SJCRH30 (cell line): ENCODE results near the gene MYMX. TPM values are rescaled to one million over a fixed set of nuclear protein-coding genes. Genes with fewer than 3 reads are reported as not detected.
A peak's percentile ranks its signal among the peaks of the same experiment; 100 is the strongest.

Experiments used
- DNase-seq, 2 experiments: peaks; one replicate each; pipeline ENCODE4 v3.0.0-alpha.2; 2015 to 2020
- H3K27ac ChIP-seq: fragments of 250-450 bp; sonication (Bioruptor Pico); 2 replicates; pipeline ENCODE4 v1.5.1; 2020; ENCODE audit warnings: mild to moderate bottlenecking, moderate library complexity
- H3K27me3 ChIP-seq: fragments of 250-450 bp; sonication (Bioruptor Pico); 2 replicates; pipeline ENCODE4 v1.5.1; 2020; ENCODE audit warnings: mild to moderate bottlenecking, moderate library complexity
- H3K36me3 ChIP-seq: fragments of 250-450 bp; sonication (Bioruptor Pico); 2 replicates; pipeline ENCODE4 v1.5.1; 2020; ENCODE audit warnings: mild to moderate bottlenecking, moderate library complexity
- H3K4me1 ChIP-seq: fragments of 250-450 bp; sonication (Bioruptor Pico); 2 replicates; pipeline ENCODE4 v1.5.1; 2020; ENCODE audit warnings: mild to moderate bottlenecking, moderate library complexity
- H3K4me3 ChIP-seq: fragments of 250-450 bp; sonication (Bioruptor Pico); 2 replicates; pipeline ENCODE4 v1.5.1; 2020; ENCODE audit warnings: mild to moderate bottlenecking, moderate library complexity
- H3K9me3 ChIP-seq: fragments of 250-450 bp; sonication (Bioruptor Pico); replicated peaks from 2 replicates; pipeline ENCODE4 v1.5.1; 2020; ENCODE audit warnings: mild to moderate bottlenecking, moderate library complexity
- total RNA-seq: library from RNA; depleted of rRNA; stranded (reverse); fragments of >200 nt; shearing (Covaris generic); gene quantifications from 2 replicates; pipeline ENCODE4 v1.2.3, GENCODE V29; 2014; rRNA removed

MYMX gene
- total RNA-seq, 1 experiment from 2014 or later = 106 TPM

DNA sequence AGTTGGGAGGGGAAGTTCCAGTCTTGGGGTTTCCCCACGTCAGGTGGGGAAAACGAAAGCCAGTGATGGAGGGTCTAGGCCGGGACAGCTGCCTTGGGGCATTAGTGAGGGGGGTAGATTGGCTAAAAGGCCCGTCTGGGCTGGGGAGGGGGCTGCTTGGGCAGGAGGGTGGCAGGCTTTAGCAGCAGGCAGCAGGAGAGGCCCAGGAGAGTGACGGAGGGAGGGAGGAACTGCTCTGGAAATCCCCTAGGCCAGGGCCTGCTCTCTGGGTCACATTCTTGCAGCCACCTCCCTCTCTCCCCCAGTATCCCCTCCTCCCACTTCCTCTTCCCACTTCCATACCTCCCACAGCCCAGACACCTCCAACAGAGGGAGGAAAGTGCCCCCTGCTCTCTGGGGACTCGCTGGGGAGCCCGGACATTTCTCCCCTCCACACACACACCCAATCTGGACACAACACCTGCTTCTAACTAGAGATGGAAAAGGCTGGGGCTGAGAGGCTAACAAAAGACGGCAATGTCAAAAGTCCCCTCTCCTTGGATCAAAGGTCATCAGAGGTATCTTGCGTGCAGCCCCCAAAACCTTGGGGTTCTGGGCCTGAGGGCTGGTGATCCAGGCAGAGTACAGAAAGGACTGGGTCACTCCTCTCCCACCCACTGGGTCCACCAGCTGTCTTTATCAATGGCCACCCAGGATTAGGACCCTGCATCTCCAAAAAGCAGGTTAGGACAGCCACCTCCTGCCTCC, 46.8 kb downstream of the MYMX start:
- Histone ChIP-seq H3K9me3 (no peaks in the 10 kb centered on the region), H3K27me3 (peaks cover 1% of the 10 kb centered on the region; the same call in 1 of the 2 replicates), H3K4me1 (peaks cover 11% of the 10 kb centered on the region; the same call in 1 of the 2 replicates), H3K4me3 (no peak overlapping the region), H3K27ac (no peak overlapping the region), H3K36me3 (no peaks in the 10 kb centered on the region)
- DNase-seq = no peak

DNA sequence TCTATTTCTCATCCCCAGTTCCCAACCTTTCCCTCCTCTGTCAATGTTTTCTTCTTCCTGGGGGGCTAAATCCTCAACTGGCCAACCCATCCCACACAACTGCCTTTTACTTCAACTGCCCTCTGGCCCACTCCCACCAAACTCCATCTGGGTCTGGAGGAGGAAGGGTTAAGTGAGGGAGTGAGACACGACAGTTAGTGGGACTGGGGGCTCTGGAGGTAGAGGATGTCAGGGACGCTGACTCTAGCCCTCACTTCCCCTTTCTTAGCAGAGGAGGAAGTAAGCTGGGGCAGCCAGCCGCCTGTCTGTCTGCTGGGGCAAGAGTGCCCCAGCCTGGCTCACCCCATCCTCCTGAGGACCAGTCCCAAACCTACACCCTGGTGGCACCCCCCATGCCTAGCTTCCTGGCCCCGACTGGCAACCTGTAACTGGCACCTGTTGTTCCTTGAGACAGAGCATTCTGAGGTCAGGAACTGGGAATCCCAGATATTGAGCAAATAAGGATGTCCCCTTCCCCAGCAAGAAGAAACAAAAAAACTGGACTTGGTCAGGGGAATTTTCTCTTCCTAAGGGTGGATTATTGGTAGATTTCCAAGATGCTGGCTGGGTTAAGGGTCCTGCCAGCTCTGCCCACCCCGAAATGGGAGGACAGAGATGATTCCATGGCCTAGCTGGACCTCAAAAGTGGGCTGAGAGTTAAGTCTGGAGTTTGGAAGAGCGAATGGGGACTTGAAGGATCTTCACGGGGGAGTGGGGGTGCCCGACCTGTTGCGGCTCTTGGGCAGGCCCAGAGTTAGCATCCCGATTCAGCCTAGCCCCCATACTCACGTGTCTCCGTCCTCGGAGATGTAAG, 47.7 kb downstream of the MYMX start:
- Histone ChIP-seq H3K36me3 (no peaks in the 10 kb centered on the region), H3K27ac (no peak overlapping the region), H3K27me3 (peaks cover 7% of the 10 kb centered on the region; the same call in 1 of the 2 replicates), H3K4me1 (peaks cover 11% of the 10 kb centered on the region; the same call in 1 of the 2 replicates), H3K9me3 (no peaks in the 10 kb centered on the region), H3K4me3 (peak overlapping the region; percentile 73)
- no peak for DNase-seq

DNA sequence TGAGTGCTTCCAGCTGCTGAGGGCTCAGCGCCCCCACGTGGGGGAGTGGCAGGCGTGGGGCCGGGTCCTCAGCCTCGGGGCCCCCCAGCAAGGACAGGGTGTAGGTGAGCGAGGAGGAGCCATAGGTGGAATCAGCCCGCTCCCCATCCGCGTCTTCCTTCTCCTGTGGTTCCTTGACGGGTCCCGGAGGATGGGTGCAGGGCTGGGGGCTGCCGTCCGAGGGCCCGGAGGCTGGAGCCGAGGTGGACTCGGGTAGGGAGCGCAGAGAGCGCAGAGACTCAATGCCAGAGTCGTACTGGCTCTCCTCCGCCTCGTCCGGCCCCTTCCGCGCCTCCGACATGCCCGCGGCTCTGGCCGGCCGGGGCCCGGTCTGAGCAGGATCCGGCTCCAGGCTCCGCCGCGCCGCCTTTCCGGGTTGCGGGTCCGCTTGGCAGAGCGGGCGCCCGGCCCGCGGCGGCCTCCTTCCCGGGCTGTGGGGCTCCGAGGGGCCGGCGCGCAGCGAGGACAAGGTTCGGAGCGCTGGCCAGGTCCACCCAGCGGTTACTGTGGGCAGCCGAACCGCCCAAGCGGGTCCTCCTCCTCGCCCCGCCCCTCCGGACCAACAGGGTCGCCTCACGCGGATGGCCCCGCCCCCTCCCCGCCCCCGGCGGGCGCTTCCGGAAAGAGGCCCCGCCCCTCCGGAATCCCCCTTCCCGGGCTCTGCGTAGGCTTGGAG, 48.4 kb downstream of the MYMX start, which contains the start of gene NFKBIE:
NFKBIE (minus strand) TSS at position 545 of the 715 bp plus-strand sequence; CDS start at position 340, 205 bp downstream.
- peak; percentile 88 to 89 for DNase-seq
- Histone ChIP-seq H3K36me3 (no peaks in the 10 kb centered on the region), H3K4me3 (peak within 1 kb of the TSS; percentile 73), H3K9me3 (no peaks in the 10 kb centered on the region), H3K27me3 (peaks cover 14% of the 10 kb centered on the region), H3K4me1 (peaks cover 11% of the 10 kb centered on the region; the same call in 1 of the 2 replicates), H3K27ac (no peak within 1 kb of the TSS; the same call in 1 of the 2 replicates)

DNA sequence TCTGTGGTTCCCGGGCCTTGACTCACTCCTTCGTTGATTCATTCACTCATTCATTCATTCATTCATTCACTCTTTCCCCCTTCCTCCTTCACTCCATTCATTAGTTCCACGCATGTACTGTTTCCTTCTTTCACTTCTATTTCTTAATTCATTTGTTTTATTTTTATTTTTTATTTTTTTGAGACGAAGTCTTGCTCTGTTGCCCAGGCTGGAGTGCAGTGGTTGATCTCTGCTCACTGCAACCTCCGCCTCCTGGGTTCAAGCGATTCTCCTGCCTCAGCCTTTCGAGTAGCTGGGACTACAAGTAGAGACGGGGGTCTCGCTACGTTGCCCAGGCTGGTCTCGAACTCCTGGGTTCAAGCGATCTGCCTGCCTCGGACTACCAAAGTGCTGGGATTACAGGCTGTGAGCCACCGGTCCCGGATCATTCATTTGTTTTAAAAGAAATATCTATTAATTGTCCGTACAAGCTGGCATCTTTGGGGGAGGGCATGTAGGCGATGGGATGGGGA, 49.1 kb downstream of the MYMX start:
- DNase-seq = no peak
- Histone ChIP-seq H3K4me1 (peaks cover 11% of the 10 kb centered on the region; the same call in 1 of the 2 replicates), H3K4me3 (peak overlapping the region; percentile 73), H3K36me3 (no peaks in the 10 kb centered on the region), H3K9me3 (no peaks in the 10 kb centered on the region), H3K27ac (no peak overlapping the region), H3K27me3 (peaks cover 14% of the 10 kb centered on the region)

DNA sequence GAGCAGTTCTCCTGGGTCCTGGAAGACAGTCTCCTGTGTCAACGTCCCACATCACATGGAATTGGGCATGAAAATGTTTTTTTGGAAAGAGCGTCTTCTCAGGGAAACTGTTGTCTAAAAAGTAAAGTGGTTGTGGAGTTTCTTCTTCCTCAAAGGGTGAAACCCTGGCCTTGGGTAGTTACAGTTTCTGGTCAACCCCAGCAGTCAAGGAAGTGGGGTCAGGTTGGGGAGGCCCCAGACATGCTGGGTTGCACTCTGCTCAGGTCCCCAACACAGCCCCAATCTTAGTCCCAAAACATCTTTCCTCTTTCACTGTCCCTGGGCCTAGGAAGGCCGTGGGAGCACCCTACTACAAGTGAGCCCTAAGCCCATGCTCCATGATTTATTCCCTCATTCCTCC, 49.6 kb downstream of the MYMX start:
- Histone ChIP-seq H3K27me3 (peaks cover 15% of the 10 kb centered on the region), H3K4me1 (peaks cover 11% of the 10 kb centered on the region; the same call in 1 of the 2 replicates), H3K4me3 (no peak overlapping the region), H3K36me3 (no peaks in the 10 kb centered on the region), H3K27ac (no peak overlapping the region), H3K9me3 (no peaks in the 10 kb centered on the region)
- no peak for DNase-seq

DNA sequence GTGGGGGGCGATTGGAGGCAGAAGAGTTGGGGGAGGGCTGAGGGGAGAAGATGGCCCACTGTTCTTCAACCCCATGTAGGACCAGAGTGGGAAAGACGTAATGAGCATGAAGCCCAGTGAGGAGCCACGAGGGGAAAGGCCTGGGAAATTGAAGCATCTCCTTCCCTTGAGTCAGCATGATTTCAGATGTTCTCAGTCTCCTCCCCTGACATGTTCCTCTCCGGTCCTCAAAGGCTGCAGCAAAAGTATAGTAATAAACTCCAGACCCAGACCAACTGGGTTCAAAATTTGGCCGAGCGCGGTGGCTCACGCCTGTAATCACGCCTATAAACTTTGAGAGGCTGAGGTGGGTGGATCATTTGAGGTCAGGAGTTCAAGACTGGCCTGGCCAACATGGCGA, 50.5 kb downstream of the MYMX start:
- no peak overlapping the region for H3K4me3 ChIP-seq
- DNase-seq = no peak
- no peak overlapping the region for H3K27ac ChIP-seq
- H3K27me3 ChIP-seq = peaks cover 19% of the 10 kb centered on the region
- no peaks in the 10 kb centered on the region for H3K36me3 ChIP-seq
- no peaks in the 10 kb centered on the region for H3K9me3 ChIP-seq
- H3K4me1 ChIP-seq = peaks cover 11% of the 10 kb centered on the region; the same call in 1 of the 2 replicates

Other genes with a start within 250 kb of the MYMX start
- 58.8 and 73.0 TPM in 2 replicates for gene MRPL14, start 89.5 kb upstream of the MYMX start, total RNA-seq
- gene TMEM63B, start 89.4 kb upstream of the MYMX start, total RNA-seq = 11.5 TPM in 2 replicates
- gene CAPN11, start 58.1 kb upstream of the MYMX start, total RNA-seq = 0.20 and 0.97 TPM in 2 replicates
- 102 and 109 TPM in 2 replicates for gene SLC29A1, start 6.7 kb downstream of the MYMX start, total RNA-seq
- gene HSP90AB1, start 30.2 kb downstream of the MYMX start, total RNA-seq = 1,351 and 1,358 TPM in 2 replicates
- gene SLC35B2, start 40.6 kb downstream of the MYMX start, total RNA-seq = 27.8 and 28.5 TPM in 2 replicates
- gene NFKBIE, start 48.6 kb downstream of the MYMX start, total RNA-seq = 7.8 and 9.6 TPM in 2 replicates
- gene TMEM151B, start 53.5 kb downstream of the MYMX start, total RNA-seq = 1.2 and 1.5 TPM in 2 replicates
- 16.3 and 19.3 TPM in 2 replicates for gene AARS2, start 96.4 kb downstream of the MYMX start, total RNA-seq
- gene SPATS1, start 125.7 kb downstream of the MYMX start, total RNA-seq = not detected in 2 replicates
- gene CDC5L, start 170.8 kb downstream of the MYMX start, total RNA-seq = 42.3 and 45.2 TPM in 2 replicates